GM18511 (cell line): ENCODE data around the gene IRF2BP2.

Experiments used
- ATAC-seq: cut with Tn5 transposase; IDR thresholded peaks from one replicate; pipeline ENCODE4 v1.9.1; 2021; ENCODE audit warnings: mild to moderate bottlenecking, moderate library complexity; ENCODE audit not compliant: unreplicated experiment

IRF2BP2 gene

DNA sequence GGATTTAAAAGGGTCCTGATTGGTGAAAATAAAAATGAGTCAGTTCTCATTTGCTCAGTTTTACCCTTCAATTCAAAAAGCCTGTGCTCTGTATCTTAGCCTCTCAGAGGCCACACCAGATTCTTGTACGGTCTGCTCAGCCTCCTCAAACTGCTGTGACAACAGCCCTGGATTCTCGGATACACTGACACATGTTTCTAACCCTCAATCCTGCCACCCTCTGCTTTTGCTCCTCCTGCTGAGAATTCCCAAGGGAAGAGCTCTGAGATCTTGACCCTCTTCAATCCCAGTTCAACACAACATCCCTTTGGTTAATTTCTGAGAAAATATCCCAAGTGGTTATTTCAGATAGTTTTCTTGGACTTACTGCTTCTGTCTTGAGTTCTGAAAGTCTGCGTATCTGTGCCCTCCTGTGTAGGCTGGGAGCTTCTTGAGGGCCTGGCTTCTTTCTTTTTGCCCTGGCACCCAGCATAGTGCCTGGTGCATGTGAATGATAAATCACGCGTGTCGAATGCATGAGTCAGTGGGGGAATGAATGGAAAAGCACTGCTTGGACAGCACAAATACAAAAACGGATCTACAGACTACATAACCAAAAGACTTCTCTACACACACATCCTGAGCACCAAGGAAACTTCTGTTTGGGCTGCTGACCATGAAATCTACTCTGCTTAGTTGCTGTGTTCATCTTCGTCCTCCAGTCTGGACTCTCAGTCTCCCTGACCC, 24.5 kb downstream of the IRF2BP2 start:
- ATAC-seq, result no peak

DNA sequence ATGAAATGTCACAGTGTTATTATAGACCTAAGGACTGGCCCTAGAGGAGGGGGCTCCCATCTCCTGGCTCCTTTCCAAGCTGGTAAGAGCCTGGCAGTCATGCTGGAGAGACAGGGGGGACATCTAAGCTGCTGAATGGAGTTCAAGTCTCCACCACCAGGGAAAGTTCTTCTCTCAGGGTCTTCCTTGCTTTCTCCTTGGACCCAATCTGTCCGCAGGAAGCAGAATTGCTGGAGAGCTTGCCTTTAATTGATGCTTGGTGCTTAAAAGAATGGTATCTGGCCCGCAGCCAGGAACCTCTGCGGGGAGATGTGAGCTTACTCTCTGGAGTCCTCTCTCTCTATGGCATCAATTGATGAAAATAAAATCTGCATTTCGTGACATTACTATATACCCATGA, 25.1 kb downstream of the IRF2BP2 start:
- ATAC-seq, result no peak

DNA sequence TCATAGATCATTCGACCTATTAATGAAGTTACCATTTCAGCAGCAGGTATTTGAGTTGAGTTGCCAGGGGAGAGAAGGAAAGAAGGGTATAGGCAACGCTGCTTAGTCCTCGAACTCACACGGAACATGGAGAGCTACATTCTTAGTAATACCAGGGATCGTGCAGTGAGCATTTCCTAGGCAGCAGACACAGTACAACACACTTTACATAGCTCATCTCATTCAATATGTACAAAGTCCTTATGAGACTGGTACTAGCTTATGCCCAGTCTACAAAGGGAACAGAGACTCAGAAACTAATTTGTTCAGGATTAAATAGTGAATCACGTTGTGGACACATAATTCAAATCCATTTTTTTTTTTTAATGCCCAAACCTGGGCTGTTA, 25.6 kb downstream of the IRF2BP2 start:
- no peak for ATAC-seq

DNA sequence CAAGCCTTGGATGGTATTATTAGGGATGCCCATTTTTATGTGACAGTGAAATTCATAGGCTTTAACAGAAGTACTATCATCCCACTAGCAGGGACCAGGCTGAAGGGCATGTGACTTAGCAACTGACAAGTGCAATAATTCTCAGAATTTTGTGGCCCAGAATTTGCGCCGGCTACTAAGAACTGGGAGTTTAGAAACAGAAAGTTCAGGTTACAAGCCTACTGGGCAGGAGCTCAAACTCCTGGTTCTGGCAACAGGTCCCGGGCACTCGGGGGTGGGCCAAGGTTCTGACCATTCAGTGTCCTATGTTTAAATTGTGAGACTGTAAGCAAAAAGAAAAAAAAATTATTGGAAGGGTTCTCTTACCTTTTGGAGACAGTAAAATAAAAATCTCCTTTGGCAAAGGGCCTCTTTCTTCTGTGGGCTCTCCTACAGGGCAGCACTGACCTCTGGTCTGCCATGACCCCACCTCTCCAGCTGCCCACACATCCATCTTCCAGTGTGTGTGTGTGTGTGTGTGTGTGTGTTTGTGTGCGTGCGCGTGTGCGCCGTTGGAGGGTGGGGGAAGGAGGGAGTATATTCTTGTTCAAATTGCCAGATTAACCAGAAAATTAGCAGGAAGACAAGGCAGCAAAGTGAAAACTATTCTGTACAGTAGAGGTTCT, 26.1 kb downstream of the IRF2BP2 start:
- no peak for ATAC-seq

DNA sequence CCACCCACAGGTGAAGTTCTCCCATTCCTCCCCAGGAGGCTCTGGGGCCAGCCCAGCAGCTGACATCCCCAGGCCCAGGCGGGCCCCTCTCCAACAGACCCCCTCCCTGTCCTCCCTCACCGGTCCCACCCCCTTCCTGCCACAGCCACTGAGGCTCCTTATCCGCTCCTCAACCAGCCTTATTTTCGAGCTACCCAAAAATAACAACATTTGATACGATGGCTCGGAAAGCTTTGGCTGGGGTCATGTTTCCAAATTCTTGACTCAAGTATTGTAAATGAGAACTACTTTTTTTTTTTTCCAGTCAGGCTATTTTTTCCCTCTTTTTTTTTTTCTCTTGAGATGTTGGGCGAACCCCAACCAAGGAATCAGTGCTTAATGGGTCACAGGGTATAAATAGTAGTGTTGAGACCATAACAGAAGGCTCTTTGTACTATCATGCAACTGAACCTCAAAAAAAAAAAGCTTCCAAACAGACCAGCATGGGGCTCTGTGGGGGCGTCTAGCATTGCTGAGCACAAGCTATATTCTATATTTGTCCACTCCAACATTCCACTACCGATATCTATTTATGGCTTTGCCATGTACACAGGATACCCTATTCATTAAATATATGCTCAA, 27.2 kb downstream of the IRF2BP2 start:
- no peak for ATAC-seq

DNA sequence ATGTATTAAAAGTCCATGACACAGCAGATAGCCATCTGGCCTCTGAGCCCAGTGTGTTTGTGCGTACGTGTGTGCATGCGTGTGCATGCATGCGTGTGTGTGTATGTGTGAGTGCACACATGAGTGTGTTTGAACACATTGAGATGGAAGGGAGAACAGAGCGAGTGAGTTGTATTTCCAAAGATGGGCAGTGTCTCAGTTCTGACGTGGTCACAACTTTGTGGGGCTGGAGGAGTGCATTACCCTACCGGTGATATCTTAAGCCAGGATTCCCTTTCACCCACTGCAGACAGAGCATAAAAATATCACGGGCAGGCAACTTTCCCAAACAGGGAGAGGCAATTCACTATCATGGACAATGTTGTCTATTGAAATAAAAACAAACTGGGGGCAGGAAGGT, 27.8 kb downstream of the IRF2BP2 start:
- ATAC-seq, result no peak

DNA sequence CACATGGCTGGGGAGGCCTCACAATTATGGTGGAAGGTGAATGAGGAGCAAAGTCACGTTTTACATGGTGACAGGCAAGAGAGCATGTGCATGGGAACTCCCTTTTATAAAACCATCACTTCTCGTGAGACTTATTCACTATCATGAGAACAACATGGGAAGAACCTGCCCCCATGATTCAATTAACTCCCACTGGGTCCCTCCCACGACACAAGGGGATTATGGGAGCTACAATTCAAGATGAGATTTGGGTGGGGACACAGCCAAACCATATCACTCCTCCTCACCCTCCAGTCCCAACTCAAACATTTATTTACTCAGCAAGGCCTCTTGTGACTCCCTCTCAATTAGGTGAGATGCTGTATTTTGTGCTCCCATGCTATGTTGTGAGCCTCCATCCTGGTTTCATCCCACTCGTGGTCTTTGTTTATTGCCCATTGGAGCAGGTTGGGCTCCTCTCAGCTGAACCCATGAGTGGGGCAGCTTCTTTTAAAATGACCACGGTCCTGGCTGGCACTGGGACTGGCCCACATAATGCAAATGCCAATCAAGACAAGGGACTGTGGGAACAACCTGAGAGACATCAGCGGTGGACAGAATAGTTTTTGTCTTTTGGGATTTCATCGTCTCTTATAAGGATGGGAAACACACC, 28.8 kb downstream of the IRF2BP2 start:
- ATAC-seq, result no peak

DNA sequence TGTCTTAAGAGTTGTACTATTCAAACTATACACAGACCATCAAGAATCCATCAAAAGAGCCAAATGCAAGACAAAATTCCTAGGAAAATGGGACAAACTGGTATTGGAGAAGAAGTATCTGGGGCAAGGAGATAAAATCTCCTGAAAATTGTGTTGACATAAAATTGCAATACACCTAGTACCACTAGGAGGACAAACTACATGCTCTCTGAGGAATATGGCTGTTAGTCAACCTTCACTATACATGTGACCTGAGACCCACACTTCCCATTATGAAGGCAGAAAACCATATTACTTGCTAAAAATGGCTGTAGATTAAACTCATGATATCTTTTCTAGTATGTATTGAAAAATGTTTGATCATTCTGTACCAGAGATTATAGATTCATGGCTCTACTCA, 30.0 kb downstream of the IRF2BP2 start:
- no peak for ATAC-seq

DNA sequence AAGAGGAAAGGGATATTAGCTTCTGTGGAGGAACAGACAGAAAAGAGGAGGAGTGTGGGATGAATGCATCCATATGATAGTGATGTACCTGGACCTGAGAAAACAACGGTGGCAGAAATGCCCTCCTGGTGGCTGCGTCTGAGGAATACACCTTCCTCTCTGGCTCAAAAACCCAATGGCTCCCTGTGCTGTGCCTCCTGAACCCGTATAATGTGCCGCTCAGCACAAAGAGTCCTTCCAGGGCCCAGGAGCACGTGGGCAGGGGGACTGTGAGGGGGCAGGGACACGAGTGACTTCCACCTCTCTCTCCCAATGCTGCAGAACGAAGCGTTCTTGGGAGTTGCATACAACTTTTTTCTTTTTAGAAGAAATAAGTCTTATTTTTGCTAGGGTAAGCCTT, 31.2 kb downstream of the IRF2BP2 start:
- ATAC-seq, result no peak

DNA sequence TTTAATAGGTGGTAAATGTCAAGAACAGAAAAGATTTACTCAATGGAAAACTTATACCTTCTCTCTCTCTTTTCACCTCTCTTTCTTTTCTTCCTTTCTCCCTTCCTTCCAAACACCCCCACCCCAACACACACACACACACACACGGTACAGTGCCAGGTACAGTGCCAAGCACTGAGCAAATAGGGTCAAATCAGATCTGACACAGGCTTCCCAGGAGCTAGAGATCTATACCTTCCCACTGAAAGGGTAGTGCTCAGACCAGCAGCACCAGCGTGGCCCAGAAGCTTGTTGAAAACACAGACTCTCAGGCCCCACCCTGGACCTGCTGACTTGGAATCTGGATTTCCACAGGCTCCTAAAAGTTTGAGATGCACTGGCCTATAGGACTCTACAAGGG, 31.9 kb downstream of the IRF2BP2 start:
- ATAC-seq, result no peak

DNA sequence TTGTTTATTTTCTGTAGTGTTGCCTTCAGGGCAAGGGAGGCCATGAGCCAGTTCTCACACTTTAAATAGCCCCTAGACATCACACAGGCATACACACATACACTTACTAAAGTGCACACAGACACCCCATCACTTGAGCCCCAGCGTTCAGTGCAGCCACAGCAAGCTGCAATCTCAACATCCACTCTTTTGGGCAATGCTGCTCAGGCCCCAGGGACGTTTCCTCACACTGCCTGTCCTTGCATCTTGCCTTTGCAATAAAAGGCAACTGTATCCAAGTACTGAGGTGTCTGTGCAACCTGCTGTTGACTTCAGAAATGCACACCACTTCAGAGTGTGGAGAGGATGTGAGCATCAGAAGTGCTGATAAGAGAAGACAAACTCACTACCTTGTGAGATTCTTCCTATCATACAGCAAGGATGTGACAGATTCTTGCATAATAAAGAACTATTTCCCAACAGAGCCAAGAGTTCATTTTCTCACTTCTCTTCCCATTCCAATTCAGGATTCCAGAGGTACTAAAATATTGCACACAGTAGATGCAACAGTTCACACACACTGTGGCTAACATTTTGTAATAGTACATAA, 36.2 kb downstream of the IRF2BP2 start:
- no peak for ATAC-seq

DNA sequence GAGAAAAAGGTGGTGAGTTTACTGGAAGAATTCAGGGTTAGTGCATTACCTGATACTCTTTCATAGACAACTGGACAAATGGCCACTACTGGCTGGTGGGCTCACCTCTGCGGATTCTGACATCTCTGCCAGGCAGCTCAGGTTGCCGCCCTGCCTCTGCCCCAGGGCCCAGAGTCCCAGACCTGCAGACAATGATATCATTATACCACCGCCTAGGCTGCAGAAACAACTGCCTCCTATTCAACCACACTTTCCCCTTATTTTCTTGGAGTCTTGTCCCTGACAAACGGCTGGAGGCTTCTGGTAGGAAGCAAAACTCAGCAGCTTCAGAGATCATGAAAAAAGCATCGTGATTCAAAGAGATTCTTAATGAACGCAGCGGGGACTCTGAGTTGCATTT, 37.0 kb downstream of the IRF2BP2 start:
- no peak for ATAC-seq

DNA sequence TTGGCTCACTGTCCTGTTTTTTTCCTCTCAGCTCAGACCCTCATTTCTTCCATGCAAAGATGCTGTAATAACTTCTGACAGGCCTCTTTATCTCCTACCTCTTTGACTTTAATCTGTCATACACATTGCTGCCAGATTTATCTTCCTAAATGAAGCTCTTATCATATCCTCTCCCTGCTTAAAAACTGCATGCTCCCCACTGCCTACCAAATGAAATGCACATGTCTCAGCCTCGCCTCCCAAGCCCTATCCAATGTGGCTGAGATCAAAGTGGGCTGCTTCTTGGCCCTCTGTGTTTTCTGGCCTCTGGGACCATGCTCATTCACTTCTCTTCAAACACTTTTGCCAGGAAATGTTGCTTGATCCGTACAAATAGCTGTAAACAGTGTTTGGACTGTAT, 38.3 kb downstream of the IRF2BP2 start:
- no peak for ATAC-seq

DNA sequence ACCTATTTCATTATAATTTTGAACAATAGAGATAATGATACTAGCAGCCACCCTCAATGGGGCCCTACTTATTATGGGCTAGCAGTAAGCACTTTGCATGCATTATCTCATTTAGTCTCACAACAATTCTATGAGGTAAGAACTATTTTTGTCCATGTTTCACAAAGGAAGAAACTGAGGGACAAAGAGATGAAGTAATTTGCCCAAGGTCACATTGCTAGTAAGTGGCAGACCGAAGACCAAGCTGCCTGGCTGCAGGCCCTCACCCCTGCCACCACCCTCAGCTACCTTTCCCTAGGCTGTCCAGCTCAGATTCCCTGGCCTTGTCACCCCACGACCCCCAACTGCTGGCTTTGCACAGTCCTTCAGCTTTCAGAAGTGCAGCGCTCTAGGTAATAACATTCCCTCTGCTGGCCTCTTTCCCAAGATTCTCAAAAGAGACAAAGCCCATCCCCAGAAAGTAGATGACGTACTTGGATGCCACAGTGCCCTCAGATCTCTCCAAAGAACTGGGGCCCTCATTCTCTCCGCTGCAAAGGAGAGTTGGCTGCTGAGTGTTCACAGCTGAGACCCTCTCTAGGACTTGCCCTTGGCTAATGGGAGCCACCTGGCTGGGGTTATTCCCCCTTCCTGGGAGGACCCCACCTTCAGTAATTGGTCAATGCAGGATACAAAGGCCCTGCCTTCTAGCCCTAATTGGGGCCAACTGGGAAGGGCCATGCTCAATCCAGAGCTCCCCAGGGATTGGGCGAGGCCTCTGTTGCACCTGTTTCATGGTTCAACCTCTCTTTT, 39.5 kb downstream of the IRF2BP2 start:
- ATAC-seq, result no peak

DNA sequence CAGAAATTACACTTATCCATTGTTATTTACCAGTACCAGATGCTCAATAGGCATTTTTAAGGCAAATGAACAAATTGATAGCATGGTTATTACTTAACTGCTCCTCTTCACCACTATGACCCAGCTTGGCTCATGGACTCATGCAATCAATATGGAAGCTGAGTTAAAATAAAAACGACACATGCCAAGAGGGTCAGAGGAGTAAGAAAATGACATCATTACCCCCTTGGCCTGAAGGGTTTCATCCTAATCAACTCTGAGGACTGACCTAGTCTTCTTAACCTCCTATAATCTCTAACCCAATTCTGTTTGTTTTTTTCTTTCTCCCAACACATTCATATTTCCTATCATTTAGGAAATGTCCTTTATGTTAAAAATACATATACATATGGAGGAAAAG, 41.6 kb downstream of the IRF2BP2 start:
- no peak for ATAC-seq

DNA sequence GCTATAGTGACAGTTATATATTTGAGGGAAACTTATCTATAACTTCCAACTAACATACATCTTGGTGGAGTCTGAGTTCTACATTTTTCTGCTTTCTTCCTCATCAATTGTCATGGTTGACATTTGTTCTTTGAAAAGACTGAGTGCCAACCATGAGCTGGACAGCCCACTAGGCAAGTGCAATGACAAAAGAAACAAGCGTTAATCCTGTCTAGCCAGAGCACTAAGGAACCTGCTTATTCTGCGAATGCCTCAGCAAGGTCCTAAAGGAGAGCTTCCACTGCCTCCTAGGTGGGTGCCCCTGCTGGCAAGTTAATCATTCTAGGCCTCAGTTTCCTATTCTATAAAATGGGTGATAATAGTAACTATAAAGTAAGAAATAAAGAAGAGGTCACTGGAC, 44.8 kb downstream of the IRF2BP2 start:
- ATAC-seq, result no peak

DNA sequence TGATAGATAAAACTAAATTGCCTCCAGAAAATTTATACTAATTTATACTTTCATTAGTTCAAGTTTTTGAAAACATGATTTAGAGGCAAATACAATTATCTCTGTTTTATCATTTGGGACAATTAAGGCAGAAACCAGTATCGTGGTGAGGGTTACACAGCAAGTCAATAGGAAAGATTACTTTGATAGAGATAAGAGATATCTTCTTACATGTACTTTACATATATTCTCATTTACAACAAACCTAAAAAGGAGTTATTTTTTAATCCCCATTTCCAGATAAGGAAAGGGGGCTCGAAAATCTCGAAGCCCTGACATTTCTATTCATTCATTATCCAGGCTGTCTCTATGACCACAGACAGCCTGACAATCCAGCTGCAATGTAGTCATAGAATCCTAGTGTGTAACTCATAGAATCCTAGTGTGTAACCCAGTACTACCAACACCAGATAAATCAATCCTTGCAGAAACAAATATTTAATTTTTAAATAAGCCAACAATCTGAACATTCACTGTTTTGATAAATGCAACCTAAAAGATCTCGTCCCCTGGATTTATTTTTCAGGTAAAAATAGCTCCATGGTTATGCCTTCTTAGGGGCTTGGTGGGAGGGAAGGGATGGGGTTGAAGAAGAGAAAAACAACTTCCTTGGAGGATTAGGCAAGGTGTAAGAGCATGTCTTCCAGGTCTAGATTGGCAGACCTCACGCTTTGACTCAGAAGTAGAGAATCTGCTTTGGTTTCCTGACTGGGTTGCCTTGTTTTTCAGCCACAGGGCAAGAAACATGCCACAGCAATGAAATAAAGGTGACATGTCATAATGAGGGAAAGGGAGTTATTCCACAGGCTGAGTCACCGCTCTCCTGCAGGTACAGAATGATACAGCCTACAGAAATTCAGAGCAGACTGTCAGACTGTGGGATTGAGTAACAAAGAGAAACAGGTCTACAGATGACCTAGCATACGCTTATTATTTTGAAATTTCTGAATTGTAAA, 45.6 kb downstream of the IRF2BP2 start:
- ATAC-seq, result no peak

DNA sequence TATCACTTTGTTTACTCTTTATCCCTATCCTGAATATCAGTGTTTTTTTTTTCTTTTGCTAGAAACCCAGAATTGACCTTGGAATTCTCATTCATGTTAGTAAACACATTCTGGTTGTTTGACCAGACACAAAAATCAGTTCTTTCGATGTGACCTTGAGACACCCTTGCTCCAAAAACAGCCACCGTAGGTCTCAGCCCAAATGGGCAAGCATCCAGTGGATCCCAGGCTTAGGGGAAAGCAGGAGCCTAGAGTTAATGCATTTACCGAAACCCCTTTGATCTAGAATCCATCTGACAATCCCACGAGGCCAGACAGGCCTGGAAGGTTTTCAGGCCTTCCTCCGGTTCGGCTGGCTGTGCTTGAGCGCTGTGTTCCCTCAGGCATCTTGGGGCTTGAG, 47.6 kb downstream of the IRF2BP2 start:
- ATAC-seq, result no peak

DNA sequence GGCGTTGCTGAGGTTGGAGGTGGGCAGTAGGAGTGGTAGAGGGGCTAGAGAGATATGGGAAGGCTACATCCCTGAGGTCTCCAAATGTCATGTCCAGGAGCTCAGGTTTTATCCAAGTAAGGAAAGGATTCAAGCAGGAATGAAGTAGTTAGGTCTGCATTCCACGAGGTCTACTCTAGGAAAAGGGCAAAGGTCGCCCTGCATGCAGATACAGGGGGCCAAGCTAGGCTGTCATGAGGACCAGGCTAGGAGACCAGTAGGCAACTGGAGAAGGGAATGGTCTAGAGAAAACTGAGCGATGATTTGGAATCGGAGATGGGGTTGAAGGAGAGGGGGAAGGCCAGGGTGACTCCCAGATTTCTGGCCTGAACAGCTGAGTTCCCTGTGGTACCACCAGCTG, 48.7 kb downstream of the IRF2BP2 start:
- no peak for ATAC-seq
